CD14-positive monocyte (primary cell): ENCODE data around the gene EDARADD. TPM values are rescaled to one million over a fixed set of nuclear protein-coding genes. Genes with fewer than 3 reads are reported as not detected.

Experiments
- DNase-seq, 3 donors: peaks; one replicate each; pipeline ENCODE4 v3.0.0-alpha.2; 2011 to 2022
- H2AFZ ChIP-seq: 2 replicates; pipeline ENCODE4 v1.6.0; 2012; ENCODE audit warnings: mild to moderate bottlenecking, low read depth, low read length, inconsistent platforms; ENCODE audit not compliant: insufficient read depth, poor library complexity, severe bottlenecking
- H3K27ac ChIP-seq, 2 donors: 1 replicate in 1 of 2; 2 replicates in 1 of 2; pipeline ENCODE4 v1.5.1; 2012 to 2013; ENCODE audit warnings: low read length in 2 of 2, control low read depth in 1 of 2, inconsistent platforms in 1 of 2, low read depth in 1 of 2, mild to moderate bottlenecking in 1 of 2
- H3K27me3 ChIP-seq, 2 donors: one replicate each; pipeline versions ENCODE4 v1.6.0 to v1.6.1; 2011 to 2013; ENCODE audit warnings: low read length in 2 of 2; ENCODE audit not compliant: control insufficient read depth in 2 of 2, insufficient read depth in 2 of 2
- H3K36me3 ChIP-seq, 2 donors: replicated peaks in 1 of 2; 1 replicate in 1 of 2; 2 replicates in 1 of 2; pipeline versions ENCODE4 v1.5.1 to v1.6.1; 2012 to 2013; ENCODE audit warnings: low read length in 2 of 2, control low read depth in 1 of 2, inconsistent platforms in 1 of 2, mild to moderate bottlenecking in 1 of 2; ENCODE audit not compliant: insufficient read depth in 2 of 2, control insufficient read depth in 1 of 2
- H3K4me1 ChIP-seq, 2 donors: 1 replicate in 1 of 2; 2 replicates in 1 of 2; pipeline versions ENCODE4 v1.5.1 to v1.6.1; 2012 to 2013; ENCODE audit warnings: low read length in 2 of 2, control low read depth in 1 of 2, inconsistent platforms in 1 of 2, mild to moderate bottlenecking in 1 of 2, moderate library complexity in 1 of 2; ENCODE audit not compliant: insufficient read depth in 2 of 2, control insufficient read depth in 1 of 2
- H3K4me2 ChIP-seq: replicated peaks from 2 replicates; pipeline ENCODE3; 2012; ENCODE audit warnings: low read length, moderate library complexity, mild to moderate bottlenecking; ENCODE audit not compliant: poor library complexity, severe bottlenecking; ENCODE audit errors: extremely low read depth
- H3K4me3 ChIP-seq, 3 experiments: fragments of 200-600 bp in 1 of 3; sonication (generic) in 1 of 3; replicated peaks in 1 of 3; 1 replicate in 2 of 3; 2 replicates in 1 of 3; pipeline ENCODE4 v1.5.1; 2011 to 2013; ENCODE audit warnings: low read length in 3 of 3, mild to moderate bottlenecking in 3 of 3, control low read depth in 2 of 3, low read depth in 2 of 3, inconsistent platforms in 1 of 3, moderate library complexity in 1 of 3
- H3K79me2 ChIP-seq: 2 replicates; pipeline ENCODE4 v1.6.0; 2012; ENCODE audit warnings: mild to moderate bottlenecking, control low read depth, inconsistent platforms, low read length, moderate library complexity; ENCODE audit not compliant: insufficient read depth
- H3K9ac ChIP-seq: 2 replicates; pipeline ENCODE4 v1.6.0; 2017; ENCODE audit warnings: low read length, mild to moderate bottlenecking; ENCODE audit not compliant: insufficient read depth, poor library complexity, severe bottlenecking
- H3K9me3 ChIP-seq, 2 donors: replicated peaks in 1 of 2; 1 replicate in 1 of 2; 2 replicates in 1 of 2; pipeline versions ENCODE4 v1.5.1 to v1.6.1; 2012 to 2013; ENCODE audit warnings: low read length in 2 of 2, control low read depth in 1 of 2; ENCODE audit not compliant: control insufficient read depth in 1 of 2, insufficient read depth in 1 of 2
- H4K20me1 ChIP-seq: 2 replicates; pipeline ENCODE4 v1.6.0; 2012; ENCODE audit warnings: mild to moderate bottlenecking, low read length, control low read depth, moderate library complexity; ENCODE audit not compliant: insufficient read depth
- H3K27ac Mint-ChIP-seq, 7 donors: one replicate each; pipeline ENCODE4 v1.8.0; 2020; ENCODE audit warnings: mild to moderate bottlenecking in 7 of 7, mixed read lengths in 7 of 7, moderate library complexity in 6 of 7, inconsistent platforms in 2 of 7
- H3K27me3 Mint-ChIP-seq, 3 donors: one replicate each; pipeline ENCODE4 v1.8.0; 2021 to 2022; ENCODE audit warnings: low read depth in 3 of 3, mild to moderate bottlenecking in 3 of 3, mixed read lengths in 3 of 3, moderate library complexity in 3 of 3, inconsistent platforms in 1 of 3
- H3K36me3 Mint-ChIP-seq, 2 donors: one replicate each; pipeline ENCODE4 v1.8.0; 2020; ENCODE audit warnings: mixed read lengths in 2 of 2, inconsistent platforms in 1 of 2, mild to moderate bottlenecking in 1 of 2
- H3K4me1 Mint-ChIP-seq: one replicate; pipeline ENCODE4 v1.8.0; 2020; ENCODE audit warnings: mild to moderate bottlenecking, mixed read lengths
- H3K4me3 Mint-ChIP-seq, 2 donors: one replicate each; pipeline ENCODE4 v1.8.0; 2020; ENCODE audit warnings: mild to moderate bottlenecking in 2 of 2, mixed read lengths in 2 of 2, moderate library complexity in 1 of 2
- H3K9me3 Mint-ChIP-seq, 7 donors: one replicate each; pipeline ENCODE4 v1.8.0; 2020 to 2022; ENCODE audit warnings: mixed read lengths in 7 of 7, mild to moderate bottlenecking in 6 of 7, moderate library complexity in 6 of 7, inconsistent platforms in 2 of 7
- CTCF ChIP-seq: fragments of 200-600 bp; IDR thresholded peaks from one replicate; pipeline ENCODE4 v1.8.0; 2022; ENCODE audit warnings: antibody characterized with exemption, mild to moderate bottlenecking
- WGBS: methylation state at CpG from one replicate; pipeline ENCODE4 v1.1.5; 2013; ENCODE audit warnings: missing lambda C conversion rate; ENCODE audit not compliant: insufficient coverage; 5-methylcytosine and 5-hydroxymethylcytosine counted together
- intact Hi-C, 2 donors: fragments of 100-400 bp; cut with micrococcal nuclease; formaldehyde crosslinking; loops; one replicate each; pipeline versions ENCODE4 v1.15.0 to v1.15.1; 2023
- polyA plus RNA-seq, 3 donors: library from polyadenylated mRNA; depleted of rRNA in 1 of 3; unstranded in 2 of 3; stranded (reverse) in 1 of 3; fragments of 300-500 nt in 2 of 3; fragments of >200 nt in 1 of 3; fragmentation: Illumina TruSeq in 2 of 3; gene quantifications; 1 replicate in 2 of 3; 2 replicates in 1 of 3; pipeline ENCODE4 v1.2.3, GENCODE V29; 2012 to 2021

EDARADD gene
- polyA plus RNA-seq, 3 donors = not detected

- Histone ChIP-seq H3K4me1 (peaks cover 11 to 12% of the 10 kb centered on the region in 2 donors), H3K4me2 (no peak overlapping the region), H4K20me1 (no peaks in the 10 kb centered on the region), H3K36me3 (no peaks in the 10 kb centered on the region), H2AFZ (no peak overlapping the region), H3K9me3 (no peaks in the 10 kb centered on the region), H3K27me3 (no peaks in the 10 kb centered on the region), H3K4me3 (no peak overlapping the region), H3K79me2 (no peaks in the 10 kb centered on the region), H3K27ac (no peak overlapping the region), H3K9ac (no peak overlapping the region)
- Mint-ChIP-seq H3K4me1 (peaks cover 16% of the 10 kb centered on the region), H3K9me3 (no peaks in the 10 kb centered on the region), H3K27me3 (peaks cover 8 to 16% (median 11%) of the 10 kb centered on the region in 3 donors), H3K27ac (no peak overlapping the region), H3K36me3 (no peaks in the 10 kb centered on the region), H3K4me3 (no peak overlapping the region)
- no peak for DNase-seq
- intact Hi-C loops = no loop called here
- 78% methylated on average over 5 of the region's 10 CpGs for WGBS
- TF ChIP-seq CTCF = no peak
These were observed 100.7 kb downstream of the EDARADD start for GRCh38 chr1:236494586-236495466.

GRCh38 chr1:236495467-236496112 is 101.5 kb downstream of the EDARADD start:
- peaks cover 8 to 16% (median 11%) of the 10 kb centered on the region in 3 donors for H3K27me3 Mint-ChIP-seq
- peaks cover 14% of the 10 kb centered on the region for H3K4me1 Mint-ChIP-seq
- H3K36me3 Mint-ChIP-seq = no peaks in the 10 kb centered on the region
- Histone ChIP-seq H3K4me1 (peaks cover 8% of the 10 kb centered on the region in 2 donors), H3K4me3 (no peak overlapping the region), H3K27me3 (no peaks in the 10 kb centered on the region), H2AFZ (no peak overlapping the region), H4K20me1 (no peaks in the 10 kb centered on the region), H3K79me2 (no peaks in the 10 kb centered on the region), H3K9me3 (no peaks in the 10 kb centered on the region), H3K36me3 (no peaks in the 10 kb centered on the region), H3K27ac (no peak overlapping the region), H3K4me2 (no peak overlapping the region), H3K9ac (no peak overlapping the region)
- H3K9me3 Mint-ChIP-seq = no peaks in the 10 kb centered on the region
- no peak for TF ChIP-seq CTCF
- intact Hi-C loops = no loop called here
- no peak overlapping the region for H3K4me3 Mint-ChIP-seq
- DNase-seq = no peak
- H3K27ac Mint-ChIP-seq = no peak overlapping the region
- no CpG with 5 or more reads among the region's 11 CpGs for WGBS
